ENCODE measurements around the gene SPART. TPM values are rescaled to one million over a fixed set of nuclear protein-coding genes. Genes with fewer than 3 reads are reported as not detected.

SPART gene
- total RNA-seq, 1 donor from 2014 or later = 88.5 TPM

GRCh38 chr13:36358175-36358718, 12.1 kb upstream of the SPART start:
- H3K27me3 Mint-ChIP-seq (ENCODE audit: low read depth) = no peaks in the 10 kb centered on the region
- H3K9me3 Mint-ChIP-seq = peaks cover 3% of the 10 kb centered on the region
- H3K27ac Mint-ChIP-seq = no peak overlapping the region
- H3K4me3 Mint-ChIP-seq = no peak overlapping the region
- H3K36me3 Mint-ChIP-seq = peaks cover 2% of the 10 kb centered on the region
- no peak for DNase-seq (ENCODE audit: low spot score in 2 of 2, unreplicated experiment in 2 of 2)
- H3K4me1 Mint-ChIP-seq = peaks cover 12% of the 10 kb centered on the region
- no peak for TF ChIP-seq CTCF (IDR thresholded peaks at IDR 0.05; ENCODE audit: unreplicated experiment)

GRCh38 chr13:36357692-36358091, 11.5 kb upstream of the SPART start:
- Mint-ChIP-seq H3K9me3 (peaks cover 3% of the 10 kb centered on the region), H3K36me3 (peaks cover 2% of the 10 kb centered on the region), H3K4me1 (peaks cover 16% of the 10 kb centered on the region), H3K27ac (no peak overlapping the region), H3K27me3 (ENCODE audit: low read depth) (no peaks in the 10 kb centered on the region), H3K4me3 (no peak overlapping the region)
- no peak for TF ChIP-seq CTCF (IDR thresholded peaks at IDR 0.05; ENCODE audit: unreplicated experiment)
- DNase-seq (ENCODE audit: low spot score in 2 of 2, unreplicated experiment in 2 of 2) = no peak

GRCh38 chr13:36357231-36357630, 11.0 kb upstream of the SPART start:
- Mint-ChIP-seq H3K4me1 (peaks cover 20% of the 10 kb centered on the region), H3K27me3 (ENCODE audit: low read depth) (no peaks in the 10 kb centered on the region), H3K9me3 (peaks cover 6% of the 10 kb centered on the region), H3K4me3 (no peak overlapping the region), H3K36me3 (peaks cover 2% of the 10 kb centered on the region), H3K27ac (peak overlapping the region; percentile 30)
- DNase-seq (ENCODE audit: low spot score in 2 of 2, unreplicated experiment in 2 of 2) = no peak
- no peak for TF ChIP-seq CTCF (IDR thresholded peaks at IDR 0.05; ENCODE audit: unreplicated experiment)

- no peak overlapping the region for H3K4me3 Mint-ChIP-seq
- H3K27me3 Mint-ChIP-seq (ENCODE audit: low read depth) = no peaks in the 10 kb centered on the region
- peaks cover 6% of the 10 kb centered on the region for H3K9me3 Mint-ChIP-seq
- H3K4me1 Mint-ChIP-seq = peaks cover 20% of the 10 kb centered on the region
- no peak overlapping the region for H3K27ac Mint-ChIP-seq
- TF ChIP-seq CTCF (IDR thresholded peaks at IDR 0.05; ENCODE audit: unreplicated experiment) = no peak
- H3K36me3 Mint-ChIP-seq = peaks cover 2% of the 10 kb centered on the region
- DNase-seq (ENCODE audit: low spot score in 2 of 2, unreplicated experiment in 2 of 2) = no peak
These were observed 9.9 kb upstream of the SPART start for GRCh38 chr13:36356058-36356457.

GRCh38 chr13:36355632-36356031, 9.4 kb upstream of the SPART start:
- Mint-ChIP-seq H3K4me3 (no peak overlapping the region), H3K27ac (no peak overlapping the region), H3K36me3 (peaks cover 2% of the 10 kb centered on the region), H3K9me3 (peaks cover 6% of the 10 kb centered on the region), H3K4me1 (peaks cover 20% of the 10 kb centered on the region), H3K27me3 (ENCODE audit: low read depth) (no peaks in the 10 kb centered on the region)
- DNase-seq (ENCODE audit: low spot score in 2 of 2, unreplicated experiment in 2 of 2) = no peak
- no peak for TF ChIP-seq CTCF (IDR thresholded peaks at IDR 0.05; ENCODE audit: unreplicated experiment)
